Nephron (organoid): ENCODE results near the gene CDK15.

Source experiments
- H3K27ac Mint-ChIP-seq, 3 experiments: 2 replicates each; pipeline ENCODE4 v1.8.0; 2020; ENCODE audit warnings: mixed read lengths in 3 of 3, mild to moderate bottlenecking in 2 of 3, moderate library complexity in 1 of 3
- H3K27me3 Mint-ChIP-seq: 2 replicates; pipeline ENCODE4 v1.8.0; 2021; ENCODE audit warnings: low read depth, mild to moderate bottlenecking, moderate library complexity, mixed read lengths
- H3K36me3 Mint-ChIP-seq: 2 replicates; pipeline ENCODE4 v1.8.0; 2020; ENCODE audit warnings: low read depth, mixed read lengths
- H3K4me1 Mint-ChIP-seq: 2 replicates; pipeline ENCODE4 v1.8.0; 2020; ENCODE audit warnings: mixed read lengths
- H3K4me3 Mint-ChIP-seq, 3 experiments: 2 replicates each; pipeline ENCODE4 v1.8.0; 2020; ENCODE audit warnings: mild to moderate bottlenecking in 3 of 3, mixed read lengths in 3 of 3, moderate library complexity in 2 of 3
- H3K9me3 Mint-ChIP-seq: 2 replicates; pipeline ENCODE4 v1.8.0; 2020; ENCODE audit warnings: mixed read lengths
- TF ChIP-seq, protein P1 (sequence below), 3 experiments: fragments of 200-600 bp; sonication (generic); IDR thresholded peaks; one replicate each; pipeline ENCODE4 v1.5.0; 2021; ENCODE audit warnings: antibody characterized with exemption in 3 of 3; ENCODE audit not compliant: unreplicated experiment in 3 of 3

CDK15 gene

DNA sequence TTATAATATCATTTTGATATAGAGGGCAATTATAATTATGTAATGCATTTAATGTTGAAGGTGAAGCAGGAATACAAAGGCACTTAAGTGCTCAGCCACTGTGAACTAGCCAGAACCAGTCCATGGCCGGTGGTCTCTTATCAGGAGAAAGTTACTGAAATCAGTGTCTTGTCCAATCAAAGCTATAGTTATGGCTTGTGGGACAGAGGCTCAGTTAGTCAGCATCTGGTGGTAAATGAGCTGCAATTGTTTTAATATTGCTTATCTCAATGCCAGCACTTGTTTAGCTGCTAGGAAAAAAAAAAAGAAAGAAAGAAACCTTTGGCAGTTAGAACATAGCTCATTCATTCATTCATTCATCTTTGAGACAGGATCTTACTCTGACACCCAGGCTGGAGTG lies 21.8 kb upstream of the CDK15 start:
- Mint-ChIP-seq H3K36me3 (no peaks in the 10 kb centered on the region), H3K4me1 (peaks cover 13% of the 10 kb centered on the region), H3K4me3 (no peak overlapping the region)

DNA sequence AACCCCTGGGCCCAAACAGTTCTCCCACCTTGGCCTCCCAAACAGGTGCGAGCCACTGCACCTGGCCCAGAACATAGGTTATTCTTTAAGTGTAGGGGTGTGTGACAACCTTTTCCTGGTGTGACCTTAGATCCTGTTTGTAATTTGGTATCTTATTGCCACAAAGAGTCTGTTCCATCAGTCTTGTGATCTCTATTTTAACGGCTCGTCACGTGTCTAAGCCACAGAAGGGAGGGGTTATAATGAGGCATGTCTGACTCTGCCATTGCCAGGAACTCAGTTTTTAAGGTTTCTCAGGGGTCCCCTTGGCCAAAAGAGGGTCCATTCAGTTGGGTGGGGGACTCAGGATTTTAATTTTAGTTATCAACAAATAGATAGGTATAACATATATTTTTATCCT lies 21.2 kb upstream of the CDK15 start:
- H3K4me1 Mint-ChIP-seq: peaks cover 7% of the 10 kb centered on the region

More for the DNA sequence above, 21.8 kb upstream of the CDK15 start:
- H3K9me3 Mint-ChIP-seq: no peaks in the 10 kb centered on the region
- TF ChIP-seq, protein P1, sequence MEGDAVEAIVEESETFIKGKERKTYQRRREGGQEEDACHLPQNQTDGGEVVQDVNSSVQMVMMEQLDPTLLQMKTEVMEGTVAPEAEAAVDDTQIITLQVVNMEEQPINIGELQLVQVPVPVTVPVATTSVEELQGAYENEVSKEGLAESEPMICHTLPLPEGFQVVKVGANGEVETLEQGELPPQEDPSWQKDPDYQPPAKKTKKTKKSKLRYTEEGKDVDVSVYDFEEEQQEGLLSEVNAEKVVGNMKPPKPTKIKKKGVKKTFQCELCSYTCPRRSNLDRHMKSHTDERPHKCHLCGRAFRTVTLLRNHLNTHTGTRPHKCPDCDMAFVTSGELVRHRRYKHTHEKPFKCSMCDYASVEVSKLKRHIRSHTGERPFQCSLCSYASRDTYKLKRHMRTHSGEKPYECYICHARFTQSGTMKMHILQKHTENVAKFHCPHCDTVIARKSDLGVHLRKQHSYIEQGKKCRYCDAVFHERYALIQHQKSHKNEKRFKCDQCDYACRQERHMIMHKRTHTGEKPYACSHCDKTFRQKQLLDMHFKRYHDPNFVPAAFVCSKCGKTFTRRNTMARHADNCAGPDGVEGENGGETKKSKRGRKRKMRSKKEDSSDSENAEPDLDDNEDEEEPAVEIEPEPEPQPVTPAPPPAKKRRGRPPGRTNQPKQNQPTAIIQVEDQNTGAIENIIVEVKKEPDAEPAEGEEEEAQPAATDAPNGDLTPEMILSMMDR (IDR thresholded peaks at IDR 0.05; ENCODE audit: unreplicated experiment in 3 of 3): no peak
- H3K27me3 Mint-ChIP-seq: no peaks in the 10 kb centered on the region
- no peak overlapping the region for H3K27ac Mint-ChIP-seq

DNA sequence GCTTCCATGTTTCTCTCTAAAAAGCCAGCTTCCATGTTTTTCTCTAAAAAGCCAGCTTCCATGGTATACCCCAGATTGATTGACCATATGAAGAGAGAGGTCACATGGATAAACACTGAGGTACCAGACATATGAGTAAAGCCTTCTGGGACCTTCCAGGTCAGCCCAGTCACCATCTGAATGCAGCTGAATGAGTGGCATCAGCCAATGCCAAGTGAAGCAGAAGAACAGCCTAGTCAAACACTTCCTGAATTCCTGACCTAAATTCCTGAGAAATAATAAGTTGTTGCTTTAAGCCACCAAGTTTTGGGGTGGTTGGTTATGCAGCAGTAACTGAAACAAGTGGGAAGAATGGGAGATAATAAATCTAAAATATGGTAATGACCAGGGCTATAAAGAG lies 19.9 kb upstream of the CDK15 start:
- no peak overlapping the region for H3K27ac Mint-ChIP-seq
- peaks cover 5% of the 10 kb centered on the region for H3K4me1 Mint-ChIP-seq
- H3K36me3 Mint-ChIP-seq: no peaks in the 10 kb centered on the region
- TF ChIP-seq, protein P1 (IDR thresholded peaks at IDR 0.05; ENCODE audit: unreplicated experiment in 3 of 3): no peak
- no peak overlapping the region for H3K4me3 Mint-ChIP-seq
- H3K27me3 Mint-ChIP-seq: no peaks in the 10 kb centered on the region
- no peaks in the 10 kb centered on the region for H3K9me3 Mint-ChIP-seq

More for the DNA sequence above, 21.2 kb upstream of the CDK15 start:
- H3K4me3 Mint-ChIP-seq: no peak overlapping the region
- no peak overlapping the region for H3K27ac Mint-ChIP-seq
- no peaks in the 10 kb centered on the region for H3K36me3 Mint-ChIP-seq
- no peaks in the 10 kb centered on the region for H3K9me3 Mint-ChIP-seq
- no peaks in the 10 kb centered on the region for H3K27me3 Mint-ChIP-seq
- TF ChIP-seq, protein P1 (IDR thresholded peaks at IDR 0.05; ENCODE audit: unreplicated experiment in 3 of 3): no peak

DNA sequence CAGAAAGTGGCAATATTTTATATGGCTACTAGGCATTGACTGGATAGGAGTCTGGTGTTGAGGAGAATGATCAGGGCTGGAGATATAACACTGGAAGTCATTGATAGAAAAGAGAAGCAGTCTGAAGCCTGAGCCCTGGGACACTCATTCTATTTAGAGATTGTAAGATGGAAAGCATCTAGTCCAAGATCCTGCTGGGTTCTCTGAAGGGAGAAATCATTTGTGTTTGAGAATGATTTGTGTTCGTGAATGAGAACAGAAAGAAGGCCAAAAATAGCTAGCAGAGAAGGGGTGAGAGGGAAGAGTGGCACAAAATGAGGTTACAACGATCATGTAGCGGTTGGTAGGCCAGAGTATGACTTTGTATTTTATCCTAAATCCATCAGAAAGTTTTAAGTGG lies 18.0 kb upstream of the CDK15 start:
- Mint-ChIP-seq H3K9me3 (no peaks in the 10 kb centered on the region), H3K36me3 (no peaks in the 10 kb centered on the region), H3K27ac (no peak overlapping the region), H3K27me3 (no peaks in the 10 kb centered on the region), H3K4me1 (peaks cover under 1% of the 10 kb centered on the region), H3K4me3 (no peak overlapping the region)
- TF ChIP-seq, protein P1 (IDR thresholded peaks at IDR 0.05; ENCODE audit: unreplicated experiment in 3 of 3): no peak

DNA sequence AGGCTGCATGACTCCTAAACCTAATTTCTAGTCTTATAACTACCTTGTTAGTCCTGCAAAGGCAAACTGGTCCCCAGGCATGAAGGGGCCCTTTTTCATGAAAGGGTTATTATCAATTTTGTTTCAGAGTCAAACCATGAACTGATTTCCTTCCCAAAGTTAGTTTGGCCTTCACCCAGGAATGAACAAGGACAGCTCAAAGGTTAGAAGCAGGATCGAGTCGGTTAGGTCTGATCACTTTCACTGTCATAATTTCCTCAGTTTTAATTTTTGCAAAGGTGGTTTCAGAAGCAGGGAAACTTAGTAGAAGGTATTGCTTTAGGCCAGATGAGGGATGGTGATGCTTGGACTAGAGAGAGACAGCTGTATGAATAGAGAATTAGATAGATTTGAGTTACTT lies 16.9 kb upstream of the CDK15 start:
- H3K27me3 Mint-ChIP-seq: no peaks in the 10 kb centered on the region
- H3K4me1 Mint-ChIP-seq: peaks cover 7% of the 10 kb centered on the region
- H3K4me3 Mint-ChIP-seq: no peak overlapping the region
- H3K27ac Mint-ChIP-seq: peak overlapping the region in 1 of 3 experiments; percentile 9
- H3K36me3 Mint-ChIP-seq: no peaks in the 10 kb centered on the region
- TF ChIP-seq, protein P1 (IDR thresholded peaks at IDR 0.05; ENCODE audit: unreplicated experiment in 3 of 3): no peak
- no peaks in the 10 kb centered on the region for H3K9me3 Mint-ChIP-seq

DNA sequence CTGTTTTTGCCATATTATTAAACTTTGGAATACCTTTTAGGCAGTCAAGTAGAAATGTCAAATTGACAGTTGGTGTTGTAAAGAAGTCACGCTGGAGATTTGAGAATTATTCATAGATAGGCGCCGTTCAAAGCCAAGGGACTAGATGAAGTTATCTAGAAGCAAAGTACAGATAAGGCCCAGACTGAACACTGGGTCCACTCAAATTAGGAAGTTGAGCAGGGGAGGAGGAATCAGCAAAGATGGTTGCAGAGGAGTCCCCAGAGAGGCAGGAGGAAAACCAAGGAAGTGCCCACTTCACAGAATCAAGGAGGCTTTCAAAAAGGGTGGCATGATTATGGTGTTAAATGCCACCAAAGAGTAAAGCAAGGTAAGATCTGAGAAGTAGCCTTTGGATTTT lies 16.0 kb upstream of the CDK15 start:
- no peaks in the 10 kb centered on the region for H3K36me3 Mint-ChIP-seq
- H3K4me1 Mint-ChIP-seq: peaks cover 8% of the 10 kb centered on the region
- no peaks in the 10 kb centered on the region for H3K9me3 Mint-ChIP-seq
- no peak overlapping the region for H3K4me3 Mint-ChIP-seq
- H3K27me3 Mint-ChIP-seq: no peaks in the 10 kb centered on the region
- TF ChIP-seq, protein P1 (IDR thresholded peaks at IDR 0.05; ENCODE audit: unreplicated experiment in 3 of 3): no peak
- H3K27ac Mint-ChIP-seq: no peak overlapping the region
